Measurements from ENCODE around the gene TATDN2.

Gene TATDN2, protein sequence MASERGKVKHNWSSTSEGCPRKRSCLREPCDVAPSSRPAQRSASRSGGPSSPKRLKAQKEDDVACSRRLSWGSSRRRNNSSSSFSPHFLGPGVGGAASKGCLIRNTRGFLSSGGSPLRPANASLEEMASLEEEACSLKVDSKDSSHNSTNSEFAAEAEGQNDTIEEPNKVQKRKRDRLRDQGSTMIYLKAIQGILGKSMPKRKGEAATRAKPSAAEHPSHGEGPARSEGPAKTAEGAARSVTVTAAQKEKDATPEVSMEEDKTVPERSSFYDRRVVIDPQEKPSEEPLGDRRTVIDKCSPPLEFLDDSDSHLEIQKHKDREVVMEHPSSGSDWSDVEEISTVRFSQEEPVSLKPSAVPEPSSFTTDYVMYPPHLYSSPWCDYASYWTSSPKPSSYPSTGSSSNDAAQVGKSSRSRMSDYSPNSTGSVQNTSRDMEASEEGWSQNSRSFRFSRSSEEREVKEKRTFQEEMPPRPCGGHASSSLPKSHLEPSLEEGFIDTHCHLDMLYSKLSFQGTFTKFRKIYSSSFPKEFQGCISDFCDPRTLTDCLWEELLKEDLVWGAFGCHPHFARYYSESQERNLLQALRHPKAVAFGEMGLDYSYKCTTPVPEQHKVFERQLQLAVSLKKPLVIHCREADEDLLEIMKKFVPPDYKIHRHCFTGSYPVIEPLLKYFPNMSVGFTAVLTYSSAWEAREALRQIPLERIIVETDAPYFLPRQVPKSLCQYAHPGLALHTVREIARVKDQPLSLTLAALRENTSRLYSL

DNA sequence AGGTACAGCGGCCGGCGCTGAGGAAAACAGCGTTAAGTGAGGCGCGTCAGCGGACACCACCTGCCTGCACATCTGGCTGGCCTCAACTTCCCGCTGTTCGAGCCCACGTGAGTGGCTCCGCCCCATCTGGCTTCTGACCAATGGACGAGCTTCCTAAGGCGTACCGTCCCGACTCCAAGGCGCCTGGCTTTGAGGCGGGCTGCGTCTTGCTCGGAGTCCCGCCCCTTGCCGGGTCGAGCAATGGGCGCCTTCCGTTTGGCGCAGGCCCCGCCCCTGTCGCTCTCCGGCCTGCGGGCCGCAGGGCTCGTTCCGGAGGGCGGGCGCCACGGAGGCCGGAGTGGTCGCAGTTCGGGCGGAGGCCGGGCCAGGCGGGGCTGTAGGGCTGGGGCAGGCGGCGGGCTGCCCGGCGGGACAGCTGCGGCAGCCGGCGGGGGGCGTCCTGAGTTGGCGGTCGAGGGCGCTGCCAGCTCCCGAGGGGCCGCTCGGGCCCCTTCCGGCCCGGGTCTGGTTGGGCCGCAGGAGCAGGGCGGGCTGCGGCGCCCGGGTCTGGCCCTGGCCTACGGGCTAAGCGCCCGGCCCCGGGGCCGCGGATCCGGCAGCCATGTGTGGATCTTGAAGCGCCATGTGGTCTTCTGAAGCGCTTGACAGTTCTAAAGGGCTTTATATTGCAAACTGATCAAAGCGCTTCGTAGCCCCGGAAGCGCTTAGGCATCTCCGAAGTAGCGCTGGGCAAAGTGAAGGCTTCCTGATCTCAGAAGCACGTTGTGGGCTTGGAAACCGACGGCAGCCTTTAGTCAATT, at the start of gene TATDN2:
Gene TATDN2 (plus strand): TSS at position 276 of the 800 bp plus-strand sequence. CDS start 742 bp downstream, outside the sequence.
- Histone ChIP-seq H3K27ac (ENCODE audit: low read length) (peak within 1 kb of the TSS; percentile 95), H3K4me3 (ENCODE audit: low read depth in 1 of 2, low read length in 2 of 2) (peak within 1 kb of the TSS; percentile 83 to 99), H3K9me3 (ENCODE audit: insufficient read depth, low read length, severe bottlenecking) (peaks cover 13% of the 10 kb centered on the region), H3K9ac (ENCODE audit: low read depth, low read length) (peak within 1 kb of the TSS; percentile 91), H3K4me1 (ENCODE audit: insufficient read depth, low read length) (peaks cover 54% of the 10 kb centered on the region), H4K20me1 (ENCODE audit: insufficient read depth, low read length) (peaks cover 26% of the 10 kb centered on the region; the same call in 1 of the 2 replicates), H2AFZ (ENCODE audit: low read depth, low read length) (peak within 1 kb of the TSS; percentile 93), H3K27me3 (ENCODE audit: insufficient read depth, low read length, poor library complexity) (no peaks in the 10 kb centered on the region), H3K79me2 (ENCODE audit: insufficient read depth, low read length) (peaks cover 52% of the 10 kb centered on the region), H3K4me2 (ENCODE audit: insufficient read depth, low read length) (peak within 1 kb of the TSS; percentile 84), H3K36me3 (ENCODE audit: insufficient read depth, low read length) (peaks cover 39% of the 10 kb centered on the region)
- DNase-seq, result peak; percentile 98
- ATAC-seq (ENCODE audit: insufficient read depth, low read depth), result peak; percentile 97
- TF ChIP-seq, protein P1, sequence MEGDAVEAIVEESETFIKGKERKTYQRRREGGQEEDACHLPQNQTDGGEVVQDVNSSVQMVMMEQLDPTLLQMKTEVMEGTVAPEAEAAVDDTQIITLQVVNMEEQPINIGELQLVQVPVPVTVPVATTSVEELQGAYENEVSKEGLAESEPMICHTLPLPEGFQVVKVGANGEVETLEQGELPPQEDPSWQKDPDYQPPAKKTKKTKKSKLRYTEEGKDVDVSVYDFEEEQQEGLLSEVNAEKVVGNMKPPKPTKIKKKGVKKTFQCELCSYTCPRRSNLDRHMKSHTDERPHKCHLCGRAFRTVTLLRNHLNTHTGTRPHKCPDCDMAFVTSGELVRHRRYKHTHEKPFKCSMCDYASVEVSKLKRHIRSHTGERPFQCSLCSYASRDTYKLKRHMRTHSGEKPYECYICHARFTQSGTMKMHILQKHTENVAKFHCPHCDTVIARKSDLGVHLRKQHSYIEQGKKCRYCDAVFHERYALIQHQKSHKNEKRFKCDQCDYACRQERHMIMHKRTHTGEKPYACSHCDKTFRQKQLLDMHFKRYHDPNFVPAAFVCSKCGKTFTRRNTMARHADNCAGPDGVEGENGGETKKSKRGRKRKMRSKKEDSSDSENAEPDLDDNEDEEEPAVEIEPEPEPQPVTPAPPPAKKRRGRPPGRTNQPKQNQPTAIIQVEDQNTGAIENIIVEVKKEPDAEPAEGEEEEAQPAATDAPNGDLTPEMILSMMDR (IDR thresholded peaks at IDR 0.05; ENCODE audit: borderline replicate concordance, extremely low read depth, low read length, poor library complexity, severe bottlenecking), result no peak
- TF ChIP-seq EZH2 (IDR thresholded peaks at IDR 0.05; ENCODE audit: borderline replicate concordance, low read depth, low read length, severe bottlenecking), result no peak

DNA sequence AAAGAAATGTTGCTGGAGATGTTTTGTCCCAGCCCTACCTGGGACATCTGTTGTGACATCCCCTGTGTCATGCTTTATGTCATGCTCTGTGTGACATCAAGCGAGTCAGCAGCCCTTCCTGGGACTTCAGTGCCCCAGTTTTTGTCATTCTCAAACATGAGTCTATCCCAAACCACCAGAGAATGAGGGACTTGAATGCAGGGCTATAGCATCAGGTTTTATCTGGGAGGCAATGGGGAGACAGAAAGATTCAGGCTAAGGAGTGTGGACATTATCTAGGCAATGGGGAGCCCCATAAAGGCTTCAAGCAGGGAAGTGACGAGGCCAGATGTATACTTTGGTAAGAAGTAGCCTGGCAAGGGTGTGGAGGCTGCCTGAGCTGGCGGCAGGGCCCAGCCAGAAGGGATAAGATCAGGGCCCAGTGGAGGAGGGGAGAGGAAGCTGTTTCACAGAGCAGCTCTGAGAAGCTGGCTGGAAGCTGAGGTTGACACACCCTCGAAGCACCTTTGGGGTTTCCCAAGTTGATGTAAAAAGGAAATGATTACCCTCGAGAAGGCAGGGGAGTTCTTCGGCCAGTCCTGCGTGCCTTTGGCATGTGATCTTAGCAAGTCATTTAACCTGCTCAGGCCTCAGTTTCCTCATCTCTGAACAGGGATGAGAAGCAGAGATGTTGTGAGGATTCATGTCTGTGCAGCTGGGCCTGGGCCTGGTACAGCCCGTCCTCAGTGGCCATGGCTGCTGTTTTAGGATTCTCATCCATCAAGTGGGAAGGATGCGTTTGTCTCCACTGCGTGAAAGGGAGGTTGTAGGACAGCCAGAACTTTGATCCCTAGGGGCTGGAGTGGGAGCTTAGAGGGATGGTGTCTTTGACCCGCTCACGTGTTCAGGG, 49.3 kb upstream of the TATDN2 start:
- Histone ChIP-seq H3K4me3 (ENCODE audit: low read depth in 1 of 2, low read length in 2 of 2) (no peak overlapping the region), H3K27ac (ENCODE audit: low read length) (no peak overlapping the region), H4K20me1 (ENCODE audit: insufficient read depth, low read length) (no peaks in the 10 kb centered on the region), H3K27me3 (ENCODE audit: insufficient read depth, low read length, poor library complexity) (no peaks in the 10 kb centered on the region), H3K9me3 (ENCODE audit: insufficient read depth, low read length, severe bottlenecking) (no peaks in the 10 kb centered on the region), H3K4me1 (ENCODE audit: insufficient read depth, low read length) (no peaks in the 10 kb centered on the region), H2AFZ (ENCODE audit: low read depth, low read length) (no peak overlapping the region), H3K36me3 (ENCODE audit: insufficient read depth, low read length) (no peaks in the 10 kb centered on the region), H3K9ac (ENCODE audit: low read depth, low read length) (no peak overlapping the region), H3K79me2 (ENCODE audit: insufficient read depth, low read length) (no peaks in the 10 kb centered on the region), H3K4me2 (ENCODE audit: insufficient read depth, low read length) (no peak overlapping the region)
- DNase-seq, result peak; percentile 23
- ATAC-seq (ENCODE audit: insufficient read depth, low read depth), result peak; percentile 61; the same call in 1 of the 3 replicates
- TF ChIP-seq, protein P1 (IDR thresholded peaks at IDR 0.05; ENCODE audit: borderline replicate concordance, extremely low read depth, low read length, poor library complexity, severe bottlenecking), result no peak
- no peak for TF ChIP-seq EZH2 (IDR thresholded peaks at IDR 0.05; ENCODE audit: borderline replicate concordance, low read depth, low read length, severe bottlenecking)

- no peaks in the 10 kb centered on the region for H3K36me3 ChIP-seq (ENCODE audit: insufficient read depth, low read length)
- no peaks in the 10 kb centered on the region for H3K27me3 ChIP-seq (ENCODE audit: insufficient read depth, low read length, poor library complexity)
- no peak for DNase-seq
- no peak overlapping the region for H3K27ac ChIP-seq (ENCODE audit: low read length)
- no peaks in the 10 kb centered on the region for H4K20me1 ChIP-seq (ENCODE audit: insufficient read depth, low read length)
- H3K4me3 ChIP-seq (ENCODE audit: low read depth in 1 of 2, low read length in 2 of 2), result no peak overlapping the region
- no peaks in the 10 kb centered on the region for H3K9me3 ChIP-seq (ENCODE audit: insufficient read depth, low read length, severe bottlenecking)
- H2AFZ ChIP-seq (ENCODE audit: low read depth, low read length), result no peak overlapping the region
- no peak for ATAC-seq (ENCODE audit: insufficient read depth, low read depth)
- no peak overlapping the region for H3K4me2 ChIP-seq (ENCODE audit: insufficient read depth, low read length)
- no peaks in the 10 kb centered on the region for H3K4me1 ChIP-seq (ENCODE audit: insufficient read depth, low read length)
- no peak overlapping the region for H3K9ac ChIP-seq (ENCODE audit: low read depth, low read length)
- TF ChIP-seq, protein P1 (IDR thresholded peaks at IDR 0.05; ENCODE audit: borderline replicate concordance, extremely low read depth, low read length, poor library complexity, severe bottlenecking), result no peak
- no peak for TF ChIP-seq EZH2 (IDR thresholded peaks at IDR 0.05; ENCODE audit: borderline replicate concordance, low read depth, low read length, severe bottlenecking)
- no peaks in the 10 kb centered on the region for H3K79me2 ChIP-seq (ENCODE audit: insufficient read depth, low read length)
Measured at GRCh38 chr3:10204921-10205320, 43.3 kb upstream of the TATDN2 start.
